ENCODE data around the gene SORCS2. TPM values are rescaled to one million over a fixed set of nuclear protein-coding genes. Genes with fewer than 3 reads are reported as not detected.

SORCS2 gene
- total and polyA plus RNA-seq, 2 experiments from 2014 or later, result 0.92 to 6.9 TPM

GRCh38 chr4:7750972-7751371 lies 558.6 kb downstream of the SORCS2 start:
- no peak for TF ChIP-seq CTCF (IDR thresholded peaks at IDR 0.05; ENCODE audit: low read depth, low read length)
- H3K27ac ChIP-seq, result no peak overlapping the region
- DNase-seq (ENCODE audit: low read depth in 1 of 2, low spot score in 1 of 2), result no peak
- H3K27me3 ChIP-seq, result no peaks in the 10 kb centered on the region
- no peaks in the 10 kb centered on the region for H3K9me3 ChIP-seq (ENCODE audit: low read depth)
- H3K36me3 ChIP-seq, result no peaks in the 10 kb centered on the region
- H3K4me3 ChIP-seq, result no peak overlapping the region
- no peaks in the 10 kb centered on the region for H3K4me1 ChIP-seq (ENCODE audit: low read depth)

- no peaks in the 10 kb centered on the region for H3K9me3 ChIP-seq (ENCODE audit: low read depth)
These were observed 560.3 kb downstream of the SORCS2 start for GRCh38 chr4:7752649-7753048.

GRCh38 chr4:7753271-7753670 lies 560.9 kb downstream of the SORCS2 start:
- no peak for TF ChIP-seq CTCF (IDR thresholded peaks at IDR 0.05; ENCODE audit: low read depth, low read length)
- no peak overlapping the region for H3K27ac ChIP-seq
- H3K9me3 ChIP-seq (ENCODE audit: low read depth), result no peaks in the 10 kb centered on the region
- no peak overlapping the region for H3K4me3 ChIP-seq
- no peaks in the 10 kb centered on the region for H3K27me3 ChIP-seq
- no peak for DNase-seq (ENCODE audit: low read depth in 1 of 2, low spot score in 1 of 2)
- H3K4me1 ChIP-seq (ENCODE audit: low read depth), result no peaks in the 10 kb centered on the region
- H3K36me3 ChIP-seq, result no peaks in the 10 kb centered on the region

More at GRCh38 chr4:7752649-7753048, 560.3 kb downstream of the SORCS2 start:
- Histone ChIP-seq H3K4me3 (no peak overlapping the region), H3K27me3 (no peaks in the 10 kb centered on the region), H3K27ac (no peak overlapping the region), H3K36me3 (no peaks in the 10 kb centered on the region), H3K4me1 (ENCODE audit: low read depth) (no peaks in the 10 kb centered on the region)
- DNase-seq (ENCODE audit: low read depth in 1 of 2, low spot score in 1 of 2), result no peak
- TF ChIP-seq CTCF (IDR thresholded peaks at IDR 0.05; ENCODE audit: low read depth, low read length), result no peak

- Histone ChIP-seq H3K27ac (no peak overlapping the region), H3K27me3 (no peaks in the 10 kb centered on the region), H3K4me3 (no peak overlapping the region), H3K4me1 (ENCODE audit: low read depth) (no peaks in the 10 kb centered on the region), H3K9me3 (ENCODE audit: low read depth) (no peaks in the 10 kb centered on the region), H3K36me3 (no peaks in the 10 kb centered on the region)
- no peak for DNase-seq (ENCODE audit: low read depth in 1 of 2, low spot score in 1 of 2)
- no peak for TF ChIP-seq CTCF (IDR thresholded peaks at IDR 0.05; ENCODE audit: low read depth, low read length)
These were observed 561.7 kb downstream of the SORCS2 start for GRCh38 chr4:7753931-7754465.

- TF ChIP-seq CTCF (IDR thresholded peaks at IDR 0.05; ENCODE audit: low read depth, low read length), result no peak
- Histone ChIP-seq H3K9me3 (ENCODE audit: low read depth) (no peaks in the 10 kb centered on the region), H3K27ac (no peak overlapping the region), H3K4me3 (no peak overlapping the region), H3K27me3 (no peaks in the 10 kb centered on the region), H3K36me3 (no peaks in the 10 kb centered on the region), H3K4me1 (ENCODE audit: low read depth) (no peaks in the 10 kb centered on the region)
- no peak for DNase-seq (ENCODE audit: low read depth in 1 of 2, low spot score in 1 of 2)
These were observed 562.4 kb downstream of the SORCS2 start for GRCh38 chr4:7754565-7755262.

Data from cardiac muscle cell (in vitro differentiated cells and primary cell).